Measurements from ENCODE around the gene PCDH15.

- TF ChIP-seq SUZ12 (IDR thresholded peaks at IDR 0.05; ENCODE audit: extremely low read depth, insufficient read depth, insufficient read length) (no peak), ZNF274 (IDR thresholded peaks at IDR 0.05; ENCODE audit: low read depth, low read length) (no peak), YY1 (IDR thresholded peaks at IDR 0.05; ENCODE audit: insufficient read depth, insufficient read length) (no peak)
Observed at GRCh38 chr10:53836638-53837037, 964.4 kb downstream of the PCDH15 start.

Data from NT2/D1 (cell line).